ENCODE results near the gene RAMAC. TPM values are rescaled to one million over a fixed set of nuclear protein-coding genes. Genes with fewer than 3 reads are reported as not detected.

RAMAC gene
- total and polyA plus RNA-seq, 10 of the 15 experiments (the other 5 are each of a cell fraction or from before 2014, with no cell fraction given), result 22.4 to 109 (median 41.7) TPM

- H3K4me3 ChIP-seq, result no peak overlapping the region
- intact Hi-C loops (cut with micrococcal nuclease; ENCODE audit: unreplicated experiment), result no loop called here
- FAIRE-seq (no peak), ATAC-seq (no peak), DNase-seq (ENCODE audit: low read depth, low spot score) (no peak)
- no peaks in the 10 kb centered on the region for H3K4me1 ChIP-seq (ENCODE audit: control insufficient read depth, insufficient read depth, low read length)
- no peaks in the 10 kb centered on the region for H3K36me3 ChIP-seq (ENCODE audit: control insufficient read depth in 2 of 2, insufficient read depth in 2 of 2, low read length in 1 of 2)
- peaks cover 0 to 2% of the 10 kb centered on the region in 2 experiments; a peak in 2 of 4 replicates for H3K27me3 ChIP-seq (replicated peaks in 1 of 2; ENCODE audit: control insufficient read depth in 2 of 2, insufficient read depth in 2 of 2, low read length in 1 of 2)
- TF ChIP-seq YY1 (IDR thresholded peaks at IDR 0.05; ENCODE audit: low read depth, low read length), result no peak
- TF ChIP-seq RAD51 (IDR thresholded peaks at IDR 0.05), result no peak
- no peak for TF ChIP-seq ATF2 (IDR thresholded peaks at IDR 0.05; ENCODE audit: low read length)
- TF ChIP-seq NR2F1 (conservative IDR thresholded peaks at IDR 0.05), result no peak
- no peaks in the 10 kb centered on the region for H3K9me3 ChIP-seq (replicated peaks; ENCODE audit: control insufficient read depth, insufficient read depth, low read length)
- H3K4me2 ChIP-seq (ENCODE audit: control insufficient read depth, insufficient read depth), result no peak overlapping the region
- no peak overlapping the region for H3K9ac ChIP-seq (ENCODE audit: control insufficient read depth, insufficient read depth, low read length)
- no peaks in the 10 kb centered on the region for H4K20me1 ChIP-seq (ENCODE audit: control insufficient read depth, insufficient read depth)
- CTCF ChIA-PET, result no interaction called here
- H2AFZ ChIP-seq (ENCODE audit: control insufficient read depth, low read depth, low read length), result no peak overlapping the region
- 97% methylated on average over 5 of the region's 5 CpGs for WGBS (ENCODE audit: insufficient coverage, insufficient replicate concordance, low lambda C conversion rate, missing lambda C conversion rate)
- RAD21 ChIA-PET (ENCODE audit: unreplicated experiment), result no interaction called here
- H3K79me2 ChIP-seq (ENCODE audit: control insufficient read depth, insufficient read depth, low read length), result no peaks in the 10 kb centered on the region
- in situ Hi-C loops (cut with MboI), result no loop called here
- H3K27ac ChIP-seq (ENCODE audit: control insufficient read depth, insufficient read depth), result no peak overlapping the region
- SMC1A ChIA-PET (ENCODE audit: uncharacterized antibody, unreplicated experiment), result interaction anchor here (0.6 kb wide), 1 partner anchor 139 kb away, joined by 3 read pairs; no protein-coding TSS in a partner anchor
- POLR2A ChIA-PET, result no interaction called here
- BruUV-seq (replicated peaks), result no TSS peak
Measured at GRCh38 chr15:82959423-82959822, 26.6 kb upstream of the RAMAC start.

GRCh38 chr15:82960766-82961165 lies 25.2 kb upstream of the RAMAC start:
- H3K27ac ChIP-seq (ENCODE audit: control insufficient read depth, insufficient read depth), result no peak overlapping the region
- H3K4me1 ChIP-seq (ENCODE audit: control insufficient read depth, insufficient read depth, low read length), result no peaks in the 10 kb centered on the region; the same call in 1 of the 2 replicates
- peaks cover 0 to 2% of the 10 kb centered on the region in 2 experiments; a peak in 2 of 4 replicates for H3K27me3 ChIP-seq (replicated peaks in 1 of 2; ENCODE audit: control insufficient read depth in 2 of 2, insufficient read depth in 2 of 2, low read length in 1 of 2)
- H3K9ac ChIP-seq (ENCODE audit: control insufficient read depth, insufficient read depth, low read length), result no peak overlapping the region
- no peaks in the 10 kb centered on the region for H3K9me3 ChIP-seq (replicated peaks; ENCODE audit: control insufficient read depth, insufficient read depth, low read length)
- ChIA-PET POLR2A (interaction anchor here (1.5 kb wide), 1 partner anchor 12 kb away, joined by 3 read pairs; no protein-coding TSS in a partner anchor), RAD21 (ENCODE audit: unreplicated experiment) (no interaction called here), CTCF (interaction anchor here (0.9 kb wide), 1 partner anchor 35 kb away, joined by 3 read pairs; no protein-coding TSS in a partner anchor), SMC1A (ENCODE audit: uncharacterized antibody, unreplicated experiment) (interaction anchor here (0.8 kb wide), 1 partner anchor 16 kb away, joined by 3 read pairs; no protein-coding TSS in a partner anchor)
- FAIRE-seq (no peak), DNase-seq (ENCODE audit: low read depth, low spot score) (no peak), ATAC-seq (no peak)
- H3K36me3 ChIP-seq (ENCODE audit: control insufficient read depth in 2 of 2, insufficient read depth in 2 of 2, low read length in 1 of 2), result no peaks in the 10 kb centered on the region
- H3K79me2 ChIP-seq (ENCODE audit: control insufficient read depth, insufficient read depth, low read length), result no peaks in the 10 kb centered on the region
- no peak overlapping the region for H3K4me2 ChIP-seq (ENCODE audit: control insufficient read depth, insufficient read depth)
- H2AFZ ChIP-seq (ENCODE audit: control insufficient read depth, low read depth, low read length), result no peak overlapping the region
- in situ Hi-C loops (cut with MboI) (no loop called here), intact Hi-C loops (cut with micrococcal nuclease; ENCODE audit: unreplicated experiment) (no loop called here)
- 72% methylated on average over 3 of the region's 3 CpGs for WGBS (ENCODE audit: insufficient coverage, insufficient replicate concordance, low lambda C conversion rate, missing lambda C conversion rate)
- no TSS peak for BruUV-seq (replicated peaks)
- H4K20me1 ChIP-seq (ENCODE audit: control insufficient read depth, insufficient read depth), result no peaks in the 10 kb centered on the region; the same call in 1 of the 2 replicates
- H3K4me3 ChIP-seq, result no peak overlapping the region
- TF ChIP-seq WRNIP1 (IDR thresholded peaks at IDR 0.05; ENCODE audit: borderline replicate concordance, low read depth, low read length) (no peak), SRF (IDR thresholded peaks at IDR 0.05; ENCODE audit: low read depth in 2 of 2, low read length in 2 of 2) (no peak), CHD1 (IDR thresholded peaks at IDR 0.05; ENCODE audit: low read depth, low read length) (no peak), ZNF592 (IDR thresholded peaks at IDR 0.05) (no peak), BHLHE40 (IDR thresholded peaks at IDR 0.05; ENCODE audit: borderline replicate concordance in 1 of 2, low read depth in 2 of 2, low read length in 1 of 2) (no peak), IRF4 (IDR thresholded peaks at IDR 0.05; ENCODE audit: low read depth, low read length) (no peak), CREB1 (IDR thresholded peaks at IDR 0.05; ENCODE audit: low read depth) (no peak), ATF3 (IDR thresholded peaks at IDR 0.05; ENCODE audit: borderline replicate concordance, extremely low read depth, low read depth, low read length) (no peak), CBFB (IDR thresholded peaks at IDR 0.05; ENCODE audit: low read depth) (no peak)
